ENCODE data around the gene EPHA2. TPM values are rescaled to one million over a fixed set of nuclear protein-coding genes. Genes with fewer than 3 reads are reported as not detected.

Gene EPHA2
- total RNA-seq, 1 donor, result 21.0 TPM

DNA sequence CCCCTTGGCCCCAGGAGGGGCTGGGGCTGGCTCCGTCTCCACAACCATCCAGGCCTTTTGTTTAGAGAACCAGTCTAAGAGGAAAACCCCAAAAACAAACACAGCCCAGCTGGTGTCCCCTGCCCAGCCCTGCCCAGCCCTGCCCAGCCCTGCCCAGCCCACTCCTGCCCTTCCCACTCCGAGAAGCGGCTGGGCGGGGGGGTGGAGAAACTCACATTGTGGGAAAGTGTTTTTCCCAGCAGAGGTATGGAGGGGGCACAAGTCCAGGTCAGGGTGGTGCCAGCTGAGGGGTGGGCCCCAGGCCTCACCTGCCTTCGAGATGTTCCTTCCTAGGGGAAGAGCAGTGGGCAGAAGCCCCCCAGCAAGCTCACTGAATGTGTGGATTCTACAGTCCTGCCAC, 72.4 kb downstream of the EPHA2 start:
- Histone ChIP-seq H3K27ac (ENCODE audit: low read depth, low read length) (no peak overlapping the region), H3K4me1 (ENCODE audit: insufficient read depth, low read length) (peaks cover 7% of the 10 kb centered on the region), H3K9me3 (ENCODE audit: low read depth, low read length) (no peaks in the 10 kb centered on the region), H3K79me2 (ENCODE audit: insufficient read depth, low read length) (no peaks in the 10 kb centered on the region), H2AFZ (ENCODE audit: low read length) (no peak overlapping the region), H3K4me2 (ENCODE audit: insufficient read depth, low read length) (no peak overlapping the region), H3K4me3 (ENCODE audit: insufficient read depth, low read length) (no peak overlapping the region), H3K36me3 (ENCODE audit: insufficient read depth, low read length) (no peaks in the 10 kb centered on the region), H4K20me1 (ENCODE audit: insufficient read depth, low read length) (no peaks in the 10 kb centered on the region), H3K27me3 (ENCODE audit: insufficient read depth, low read length) (no peaks in the 10 kb centered on the region)
- DNase-seq (ENCODE audit: insufficient read length, low spot score, missing footprints), result peak; percentile 29
- TF ChIP-seq, protein P1, sequence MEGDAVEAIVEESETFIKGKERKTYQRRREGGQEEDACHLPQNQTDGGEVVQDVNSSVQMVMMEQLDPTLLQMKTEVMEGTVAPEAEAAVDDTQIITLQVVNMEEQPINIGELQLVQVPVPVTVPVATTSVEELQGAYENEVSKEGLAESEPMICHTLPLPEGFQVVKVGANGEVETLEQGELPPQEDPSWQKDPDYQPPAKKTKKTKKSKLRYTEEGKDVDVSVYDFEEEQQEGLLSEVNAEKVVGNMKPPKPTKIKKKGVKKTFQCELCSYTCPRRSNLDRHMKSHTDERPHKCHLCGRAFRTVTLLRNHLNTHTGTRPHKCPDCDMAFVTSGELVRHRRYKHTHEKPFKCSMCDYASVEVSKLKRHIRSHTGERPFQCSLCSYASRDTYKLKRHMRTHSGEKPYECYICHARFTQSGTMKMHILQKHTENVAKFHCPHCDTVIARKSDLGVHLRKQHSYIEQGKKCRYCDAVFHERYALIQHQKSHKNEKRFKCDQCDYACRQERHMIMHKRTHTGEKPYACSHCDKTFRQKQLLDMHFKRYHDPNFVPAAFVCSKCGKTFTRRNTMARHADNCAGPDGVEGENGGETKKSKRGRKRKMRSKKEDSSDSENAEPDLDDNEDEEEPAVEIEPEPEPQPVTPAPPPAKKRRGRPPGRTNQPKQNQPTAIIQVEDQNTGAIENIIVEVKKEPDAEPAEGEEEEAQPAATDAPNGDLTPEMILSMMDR (IDR thresholded peaks at IDR 0.05; ENCODE audit: extremely low read depth, low read depth, low read length), result no peak

DNA sequence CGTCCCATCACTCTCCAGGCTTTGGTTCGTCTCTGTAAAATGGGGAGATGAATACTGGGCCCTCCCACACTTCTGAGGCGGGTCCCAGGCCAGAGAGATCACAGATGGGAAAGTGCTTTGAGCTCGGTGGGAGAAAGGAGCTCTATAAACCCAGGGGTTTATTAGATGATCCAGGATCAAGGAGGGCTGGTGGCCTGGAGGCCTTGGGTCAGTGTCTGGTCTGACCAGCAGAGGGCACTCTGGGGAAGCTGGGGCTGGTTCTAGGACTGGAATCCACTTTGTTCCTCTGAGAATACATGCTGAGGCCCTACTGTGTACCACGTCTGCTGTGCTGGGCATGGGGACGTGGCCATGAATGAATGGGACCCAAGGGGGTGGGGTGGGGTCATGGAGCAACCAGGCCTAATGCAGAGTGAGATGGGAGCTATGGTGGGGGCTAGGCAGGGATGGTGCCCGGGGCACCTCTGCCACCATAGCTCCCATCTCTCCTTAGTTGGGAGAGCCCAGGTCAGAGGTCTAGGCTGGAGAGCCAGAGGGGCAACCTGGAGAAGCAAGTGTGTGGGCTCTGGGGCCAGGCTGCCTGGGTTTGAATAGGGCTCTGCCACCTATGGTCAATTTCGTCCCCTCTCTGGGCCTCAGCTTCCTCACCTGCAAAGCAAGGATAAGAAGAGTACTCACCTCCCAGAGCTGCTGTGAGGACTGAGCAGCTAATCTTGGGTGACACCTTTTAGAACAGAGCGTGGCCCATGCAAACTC, 73.4 kb downstream of the EPHA2 start:
- TF ChIP-seq, protein P1 (IDR thresholded peaks at IDR 0.05; ENCODE audit: extremely low read depth, low read depth, low read length), result peak; percentile 93
- Histone ChIP-seq H2AFZ (ENCODE audit: low read length) (no peak overlapping the region), H3K9me3 (ENCODE audit: low read depth, low read length) (no peaks in the 10 kb centered on the region), H4K20me1 (ENCODE audit: insufficient read depth, low read length) (no peaks in the 10 kb centered on the region), H3K4me3 (ENCODE audit: insufficient read depth, low read length) (no peak overlapping the region), H3K27me3 (ENCODE audit: insufficient read depth, low read length) (no peaks in the 10 kb centered on the region), H3K4me1 (ENCODE audit: insufficient read depth, low read length) (no peaks in the 10 kb centered on the region), H3K4me2 (ENCODE audit: insufficient read depth, low read length) (no peak overlapping the region), H3K27ac (ENCODE audit: low read depth, low read length) (no peak overlapping the region), H3K36me3 (ENCODE audit: insufficient read depth, low read length) (no peaks in the 10 kb centered on the region), H3K79me2 (ENCODE audit: insufficient read depth, low read length) (no peaks in the 10 kb centered on the region)
- DNase-seq (ENCODE audit: insufficient read length, low spot score, missing footprints), result peak; percentile 97

DNA sequence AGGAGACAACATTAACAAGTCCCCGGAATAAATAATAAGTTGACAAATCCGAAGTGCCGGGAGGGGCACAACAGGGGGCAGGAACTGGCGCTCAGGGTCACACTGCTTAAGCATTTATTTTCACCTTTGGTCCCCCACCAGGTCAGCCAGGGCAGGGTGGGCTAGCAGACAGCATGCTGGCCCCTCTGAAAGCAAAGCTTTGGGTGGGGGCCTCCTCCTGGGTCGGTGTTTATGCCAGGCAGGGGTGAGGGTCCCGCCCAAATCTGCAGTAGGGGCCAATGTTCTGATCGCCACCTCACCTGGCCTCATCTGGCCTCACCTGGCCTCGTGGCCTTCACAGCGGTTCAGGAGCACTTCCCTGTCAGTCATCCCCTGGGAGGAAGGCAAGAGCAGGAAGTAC, 74.2 kb downstream of the EPHA2 start:
- Histone ChIP-seq H3K9me3 (ENCODE audit: low read depth, low read length) (no peaks in the 10 kb centered on the region), H3K27me3 (ENCODE audit: insufficient read depth, low read length) (no peaks in the 10 kb centered on the region), H3K4me1 (ENCODE audit: insufficient read depth, low read length) (peaks cover 7% of the 10 kb centered on the region), H3K4me3 (ENCODE audit: insufficient read depth, low read length) (no peak overlapping the region), H3K27ac (ENCODE audit: low read depth, low read length) (no peak overlapping the region), H4K20me1 (ENCODE audit: insufficient read depth, low read length) (no peaks in the 10 kb centered on the region), H2AFZ (ENCODE audit: low read length) (peak overlapping the region; percentile 39), H3K79me2 (ENCODE audit: insufficient read depth, low read length) (no peaks in the 10 kb centered on the region), H3K36me3 (ENCODE audit: insufficient read depth, low read length) (no peaks in the 10 kb centered on the region), H3K4me2 (ENCODE audit: insufficient read depth, low read length) (no peak overlapping the region)
- TF ChIP-seq, protein P1 (IDR thresholded peaks at IDR 0.05; ENCODE audit: extremely low read depth, low read depth, low read length), result no peak
- DNase-seq (ENCODE audit: insufficient read length, low spot score, missing footprints), result no peak

DNA sequence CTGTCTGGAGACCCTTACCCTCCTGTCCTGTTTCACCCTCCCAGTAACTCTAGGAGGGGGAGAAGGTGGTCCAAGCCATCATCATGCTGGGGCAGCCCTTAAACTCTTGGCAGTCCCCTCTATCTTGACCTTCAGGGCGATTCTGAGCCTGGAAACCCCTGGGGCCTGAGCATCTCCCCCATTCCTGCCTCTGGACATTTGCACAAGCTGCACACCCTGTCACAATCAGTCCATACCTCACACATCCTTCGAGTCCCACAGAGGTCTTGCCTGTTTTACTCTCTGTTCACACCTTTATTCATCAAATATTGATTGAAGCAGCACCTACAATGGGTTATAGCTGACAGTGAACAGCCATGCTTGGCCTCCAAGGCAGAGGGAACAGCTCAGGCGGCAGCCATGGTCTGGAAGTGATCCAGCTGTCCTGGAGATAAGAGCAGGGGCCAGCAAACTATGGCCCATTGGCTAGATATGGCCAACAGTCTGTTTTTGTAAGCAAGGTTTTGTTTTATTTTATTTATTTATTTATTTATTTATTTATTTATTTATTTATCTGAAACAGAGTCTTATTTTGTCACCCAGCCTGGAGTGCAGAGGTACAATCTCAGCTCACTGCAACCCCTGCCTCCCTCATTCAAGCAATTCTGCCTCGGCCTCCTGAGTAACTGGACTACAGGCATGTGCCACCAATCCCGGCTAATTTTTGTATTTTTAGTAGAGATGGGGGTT, 75.3 kb downstream of the EPHA2 start:
- no peak overlapping the region for H3K27ac ChIP-seq (ENCODE audit: low read depth, low read length)
- H3K4me2 ChIP-seq (ENCODE audit: insufficient read depth, low read length), result no peak overlapping the region
- peaks cover 17% of the 10 kb centered on the region for H3K4me1 ChIP-seq (ENCODE audit: insufficient read depth, low read length)
- no peaks in the 10 kb centered on the region for H3K79me2 ChIP-seq (ENCODE audit: insufficient read depth, low read length)
- TF ChIP-seq, protein P1 (IDR thresholded peaks at IDR 0.05; ENCODE audit: extremely low read depth, low read depth, low read length), result no peak
- H3K36me3 ChIP-seq (ENCODE audit: insufficient read depth, low read length), result no peaks in the 10 kb centered on the region
- H2AFZ ChIP-seq (ENCODE audit: low read length), result no peak overlapping the region
- DNase-seq (ENCODE audit: insufficient read length, low spot score, missing footprints), result peak; percentile 60
- no peak overlapping the region for H3K4me3 ChIP-seq (ENCODE audit: insufficient read depth, low read length)
- no peaks in the 10 kb centered on the region for H3K27me3 ChIP-seq (ENCODE audit: insufficient read depth, low read length)
- H4K20me1 ChIP-seq (ENCODE audit: insufficient read depth, low read length), result no peaks in the 10 kb centered on the region
- no peaks in the 10 kb centered on the region for H3K9me3 ChIP-seq (ENCODE audit: low read depth, low read length)

All from osteoblast (primary cell).